PC-9 (cell line): Measurements from ENCODE around the gene SMTNL2. TPM values are rescaled to one million over a fixed set of nuclear protein-coding genes. Genes with fewer than 3 reads are reported as not detected.

Source experiments
- BruUV-seq: library from RNA; stranded (reverse); fragments of 400-500 nt; replicated peaks from 2 replicates; lab custom pipeline; 2021; lab: Mats Ljungman, UMichigan
- CTCF ChIA-PET: fragments of 300-600 bp; sonication (Branson Sonifier 250); formaldehyde crosslinking; loops from one replicate; lab custom pipeline; 2022; ENCODE audit warnings: antibody characterized with exemption; lab: Charles Lee
- POLR2A ChIA-PET: fragments of 300-600 bp; sonication (Branson Sonifier 250); formaldehyde crosslinking; loops from one replicate; lab custom pipeline; 2022; ENCODE audit warnings: antibody characterized with exemption; ENCODE audit not compliant: unreplicated experiment; lab: Charles Lee
- DNase-seq, 2 experiments: peaks; one replicate each; pipeline versions ENCODE4 v3.0.0 to v3.0.0-alpha.2; 2015 to 2022; ENCODE audit warnings: mixed read lengths in 1 of 2
- H2AFZ ChIP-seq: fragments of 200-600 bp; sonication (generic); 2 replicates; pipeline ENCODE4 v1.8.1; 2017; ENCODE audit warnings: antibody characterized with exemption
- H3F3A ChIP-seq: fragments of 200-600 bp; sonication (generic); 2 replicates; pipeline ENCODE4 v1.8.1; 2017; ENCODE audit warnings: antibody characterized with exemption, mild to moderate bottlenecking, low read depth; ENCODE audit not compliant: insufficient read depth
- H3K27ac ChIP-seq: fragments of 200-600 bp; sonication (generic); 2 replicates; pipeline ENCODE4 v1.6.1; 2016; ENCODE audit warnings: mixed run types
- H3K27me3 ChIP-seq: fragments of 200-600 bp; sonication (generic); 2 replicates; pipeline ENCODE4 v1.6.1; 2016; ENCODE audit warnings: low read depth, mixed run types; ENCODE audit not compliant: insufficient read depth
- H3K36me3 ChIP-seq: fragments of 200-600 bp; sonication (generic); 2 replicates; pipeline ENCODE4 v1.6.1; 2016; ENCODE audit warnings: low read depth, mixed run types
- H3K4me1 ChIP-seq: fragments of 200-600 bp; sonication (generic); replicated peaks from 2 replicates; pipeline ENCODE4 v1.6.1; 2016; ENCODE audit warnings: mixed run types; ENCODE audit not compliant: insufficient read depth
- H3K4me2 ChIP-seq: fragments of 200-600 bp; sonication (generic); 2 replicates; pipeline ENCODE4 v1.6.1; 2017; ENCODE audit warnings: mixed run types
- H3K4me3 ChIP-seq: fragments of 200-600 bp; sonication (generic); 2 replicates; pipeline ENCODE4 v1.6.1; 2016; ENCODE audit warnings: mixed run types
- H3K79me2 ChIP-seq: fragments of 200-600 bp; sonication (generic); 2 replicates; pipeline ENCODE4 v1.6.1; 2017; ENCODE audit warnings: low read depth, mixed run types
- H3K9me2 ChIP-seq: fragments of 200-600 bp; sonication (generic); 2 replicates; pipeline ENCODE4 v1.8.1; 2017; ENCODE audit warnings: mild to moderate bottlenecking; ENCODE audit not compliant: insufficient read depth
- H3K9me3 ChIP-seq: fragments of 200-600 bp; sonication (generic); 2 replicates; pipeline ENCODE4 v1.8.1; 2016; ENCODE audit warnings: low read depth; ENCODE audit not compliant: insufficient read depth
- H4K20me1 ChIP-seq: fragments of 200-600 bp; sonication (generic); 2 replicates; pipeline ENCODE4 v1.8.1; 2017; ENCODE audit not compliant: insufficient read depth
- CTCF ChIP-seq: fragments of 200-600 bp; sonication (generic); conservative IDR thresholded peaks from 2 replicates; pipeline ENCODE4 v1.6.1; 2017; ENCODE audit warnings: mixed run types, antibody characterized with exemption, mild to moderate bottlenecking, moderate library complexity
- EZH2 ChIP-seq: fragments of 200-600 bp; sonication (generic); IDR thresholded peaks from 2 replicates; pipeline ENCODE4 v1.8.0; 2017; ENCODE audit warnings: antibody characterized with exemption, low read depth
- intact Hi-C: fragments of 100-400 bp; cut with micrococcal nuclease; formaldehyde crosslinking; loops from one replicate; pipeline ENCODE4 v1.10.0; 2022; ENCODE audit not compliant: unreplicated experiment
- total RNA-seq: library from RNA; stranded (reverse); gene quantifications from 2 replicates; pipeline ENCODE4 v1.2.3, GENCODE V29; 2021

The SMTNL2 gene
- total RNA-seq, 1 experiment from 2014 or later, result not detected

DNA sequence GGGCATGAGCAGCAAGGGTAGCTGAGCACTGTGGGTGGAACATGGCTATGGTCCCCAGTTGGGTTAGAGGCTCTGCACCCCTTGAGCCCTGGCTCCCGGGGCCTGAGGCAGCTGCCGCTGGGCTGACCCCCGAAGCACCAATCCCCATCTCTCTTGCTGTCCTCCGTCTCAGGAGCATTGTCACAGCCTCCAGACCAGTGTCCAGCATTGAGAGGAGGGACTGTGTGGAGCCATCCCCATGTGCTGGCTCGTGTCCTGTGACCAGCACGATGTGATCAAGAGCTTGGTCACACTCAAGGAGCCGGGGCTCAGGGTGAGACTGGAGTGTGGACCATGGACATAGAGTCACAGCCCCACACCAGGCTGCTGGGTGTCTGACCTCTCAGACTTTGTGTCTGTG is 2.9 kb downstream of the SMTNL2 start:
- H3K4me3 ChIP-seq, result no peak overlapping the region
- H3K9me3 ChIP-seq, result no peaks in the 10 kb centered on the region
- ChIA-PET CTCF (interaction anchor here (0.6 kb wide), 1 partner anchor 203 kb away, joined by 10 read pairs; no protein-coding TSS in a partner anchor), POLR2A (no interaction called here)
- no peak for TF ChIP-seq EZH2
- no peak for TF ChIP-seq CTCF
- H3K79me2 ChIP-seq, result no peaks in the 10 kb centered on the region
- H3F3A ChIP-seq, result no peaks in the 10 kb centered on the region
- no peak overlapping the region for H2AFZ ChIP-seq
- DNase-seq, result no peak
- H4K20me1 ChIP-seq, result no peaks in the 10 kb centered on the region
- no peaks in the 10 kb centered on the region for H3K9me2 ChIP-seq
- intact Hi-C loops, result no loop called here
- no TSS peak for BruUV-seq
- no peaks in the 10 kb centered on the region for H3K4me1 ChIP-seq
- no peak overlapping the region for H3K4me2 ChIP-seq
- H3K27ac ChIP-seq, result no peak overlapping the region
- peaks cover 84% of the 10 kb centered on the region for H3K27me3 ChIP-seq
- no peaks in the 10 kb centered on the region for H3K36me3 ChIP-seq

DNA sequence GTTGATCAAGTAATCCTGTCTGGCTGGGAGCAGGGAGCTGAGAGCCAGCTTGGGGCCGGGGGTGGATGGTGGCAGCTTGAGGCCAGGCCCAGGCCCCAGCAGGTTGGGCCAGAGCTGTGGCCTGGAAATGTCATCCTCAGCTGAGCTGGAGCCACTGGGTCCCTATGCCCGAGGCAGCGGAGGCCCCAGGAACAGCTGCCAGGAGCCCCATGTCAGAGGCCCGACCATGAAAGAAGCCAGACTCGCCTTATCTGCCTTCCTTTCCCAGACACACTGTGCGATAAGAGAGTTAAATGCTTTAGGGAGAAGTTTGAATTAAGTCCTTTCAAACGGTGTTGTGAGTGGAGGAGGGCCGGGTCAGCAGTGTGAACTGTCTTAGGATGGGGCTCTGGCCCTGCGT is 3.5 kb downstream of the SMTNL2 start:
- TF ChIP-seq EZH2 (no peak), CTCF (no peak)
- intact Hi-C loops, result no loop called here
- Histone ChIP-seq H3K4me2 (no peak overlapping the region), H3K79me2 (no peaks in the 10 kb centered on the region), H2AFZ (no peak overlapping the region), H3K36me3 (no peaks in the 10 kb centered on the region), H4K20me1 (no peaks in the 10 kb centered on the region), H3K4me3 (no peak overlapping the region), H3K9me2 (no peaks in the 10 kb centered on the region), H3K4me1 (no peaks in the 10 kb centered on the region), H3K27ac (no peak overlapping the region), H3K9me3 (no peaks in the 10 kb centered on the region), H3F3A (no peaks in the 10 kb centered on the region), H3K27me3 (peaks cover 84% of the 10 kb centered on the region)
- ChIA-PET POLR2A (no interaction called here), CTCF (no interaction called here)
- BruUV-seq, result no TSS peak
- no peak for DNase-seq

DNA sequence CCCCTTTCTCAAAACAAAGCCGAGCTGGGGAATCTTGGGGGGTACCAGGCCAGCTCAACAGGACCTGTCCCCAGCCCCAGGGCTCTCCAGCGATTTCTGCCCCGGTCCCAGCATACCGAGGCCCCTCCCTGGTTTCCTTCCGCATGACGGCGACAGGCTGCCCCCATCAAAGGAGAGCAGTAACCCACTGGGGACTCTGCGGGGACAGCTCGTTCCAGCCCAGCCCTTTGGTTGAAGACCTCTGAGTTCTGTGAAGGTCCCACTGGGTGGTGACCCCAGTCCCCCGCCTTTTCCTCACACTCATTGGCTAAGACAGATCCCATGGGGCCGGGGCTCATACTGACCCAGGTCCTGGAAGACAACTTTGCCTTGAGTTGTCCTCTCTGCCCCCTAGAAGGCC is 4.1 kb downstream of the SMTNL2 start:
- H3K4me3 ChIP-seq, result no peak overlapping the region
- H3K9me2 ChIP-seq, result no peaks in the 10 kb centered on the region
- H3K36me3 ChIP-seq, result no peaks in the 10 kb centered on the region
- no peaks in the 10 kb centered on the region for H4K20me1 ChIP-seq
- no peaks in the 10 kb centered on the region for H3F3A ChIP-seq
- H3K27me3 ChIP-seq, result peaks cover 80% of the 10 kb centered on the region
- DNase-seq, result no peak
- ChIA-PET CTCF (no interaction called here), POLR2A (no interaction called here)
- no peaks in the 10 kb centered on the region for H3K4me1 ChIP-seq
- intact Hi-C loops, result no loop called here
- no peak overlapping the region for H2AFZ ChIP-seq
- H3K4me2 ChIP-seq, result no peak overlapping the region
- no peaks in the 10 kb centered on the region for H3K79me2 ChIP-seq
- H3K27ac ChIP-seq, result no peak overlapping the region
- no TSS peak for BruUV-seq
- H3K9me3 ChIP-seq, result no peaks in the 10 kb centered on the region
- TF ChIP-seq EZH2 (no peak), CTCF (no peak)
